GM12865 (cell line): Measurements from ENCODE around the gene FAM89B.

Experiments
- DNase-seq: peaks from one replicate; pipeline ENCODE4 v3.0.0; 2010; ENCODE audit warnings: low read depth
- H3K4me3 ChIP-seq: 2 replicates; pipeline ENCODE4 v1.5.1; 2011; ENCODE audit warnings: mild to moderate bottlenecking, low read depth, low read length, control low read depth
- CTCF ChIP-seq: IDR thresholded peaks from 2 replicates; pipeline ENCODE4 v1.5.1; 2011; ENCODE audit warnings: low read length, control low read depth, low read depth, inconsistent platforms; ENCODE audit not compliant: insufficient read depth; ENCODE audit errors: missing control alignments

The FAM89B gene

GRCh38 chr11:65599955-65600246, 27.6 kb downstream of the FAM89B start:
- TF ChIP-seq CTCF: no peak
- no peak for DNase-seq
- H3K4me3 ChIP-seq: no peak overlapping the region

- DNase-seq: no peak
- no peak for TF ChIP-seq CTCF
- H3K4me3 ChIP-seq: no peak overlapping the region
These were observed 31.9 kb downstream of the FAM89B start for GRCh38 chr11:65604258-65604657.

- no peak for TF ChIP-seq CTCF
- no peak overlapping the region for H3K4me3 ChIP-seq
- DNase-seq: no peak
These were observed 34.7 kb downstream of the FAM89B start for GRCh38 chr11:65606876-65607613.

- TF ChIP-seq CTCF: no peak
- no peak overlapping the region for H3K4me3 ChIP-seq
- DNase-seq: no peak
These were observed 35.5 kb downstream of the FAM89B start for GRCh38 chr11:65607614-65608426.

GRCh38 chr11:65609229-65609628, 36.9 kb downstream of the FAM89B start:
- no peak overlapping the region for H3K4me3 ChIP-seq
- no peak for TF ChIP-seq CTCF
- DNase-seq: no peak

GRCh38 chr11:65609665-65610064, 37.3 kb downstream of the FAM89B start:
- no peak for TF ChIP-seq CTCF
- DNase-seq: no peak
- H3K4me3 ChIP-seq: no peak overlapping the region
